Urinary bladder (tissue), 2 donors: ENCODE results near the gene LRRC53. TPM values are rescaled to one million over a fixed set of nuclear protein-coding genes. Genes with fewer than 3 reads are reported as not detected.

ENCODE experiments used
- polyA plus RNA-seq: library from polyadenylated mRNA; stranded (reverse); fragments of 200-250 nt; gene quantifications from one replicate; pipeline ENCODE4 v1.2.3, GENCODE V29; 2013
- total RNA-seq: library from RNA; depleted of rRNA; stranded (reverse); fragments of >200 nt; gene quantifications from one replicate; pipeline ENCODE4 v1.2.3, GENCODE V29; 2014
- donor health status: healthy.

LRRC53 gene
- total and polyA plus RNA-seq, 2 donors: not detected

Other genes starting within 250 kb of the LRRC53 start
- 0.79 TPM for gene ERICH3, start 161.2 kb upstream of the LRRC53 start, total RNA-seq
- 0.11 TPM for gene ERICH3, start 161.2 kb upstream of the LRRC53 start, polyA plus RNA-seq
- gene CRYZ, start 220.4 kb upstream of the LRRC53 start, total RNA-seq: 51.4 TPM
- 27.3 TPM for gene CRYZ, start 220.4 kb upstream of the LRRC53 start, polyA plus RNA-seq
- gene TYW3, start 220.5 kb upstream of the LRRC53 start, total RNA-seq: 23.6 TPM
- gene TYW3, start 220.5 kb upstream of the LRRC53 start, polyA plus RNA-seq: 18.8 TPM